ENCODE results near the gene PGS1.
A peak's percentile ranks its signal among the peaks of the same experiment; 100 is the strongest.

PGS1 gene

DNA sequence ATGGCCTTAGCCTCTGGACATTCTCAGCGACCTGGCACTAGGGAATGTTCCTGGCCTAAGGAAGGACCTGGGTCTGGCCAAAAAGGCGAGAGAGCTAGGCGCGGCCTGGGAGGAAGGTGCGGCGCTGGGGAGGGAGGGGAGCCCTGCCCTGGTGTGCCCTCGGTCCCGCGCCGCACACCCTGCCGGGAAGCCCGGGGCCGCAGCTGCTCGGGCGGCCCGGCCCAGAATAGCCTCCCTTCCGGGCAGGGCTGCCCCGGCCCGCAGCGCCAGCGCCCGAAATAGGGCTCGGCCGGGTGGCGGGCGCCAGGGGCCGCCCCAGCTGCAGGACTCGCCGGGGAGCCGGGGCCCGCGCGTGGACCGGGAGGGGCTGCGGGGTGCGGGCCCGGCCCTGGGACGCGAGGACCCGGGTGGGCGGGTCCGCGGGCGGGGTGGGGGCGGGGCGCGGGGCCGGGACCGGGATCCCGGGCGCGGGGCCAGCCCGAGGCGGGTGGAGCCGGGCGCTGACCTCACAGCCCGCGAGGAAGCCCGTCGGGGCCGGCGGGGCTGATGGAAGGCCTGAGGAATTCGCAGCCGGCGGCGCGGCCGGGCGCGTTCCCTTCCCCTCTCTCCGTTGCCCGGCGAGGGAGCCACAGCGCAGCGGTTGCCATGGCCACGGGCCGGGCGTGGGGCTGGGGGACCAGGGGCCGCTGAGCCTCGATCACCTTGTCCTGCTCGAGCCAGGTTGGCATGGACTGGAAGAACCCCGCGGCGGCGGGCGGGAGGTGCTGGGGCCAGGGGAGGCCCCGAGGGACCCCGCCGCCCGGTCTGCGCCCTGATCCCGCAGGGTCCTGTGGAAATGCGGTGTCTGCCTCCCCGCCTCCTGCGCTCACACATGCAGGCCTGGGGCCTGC is 36.6 kb upstream of the PGS1 start:
- TF ChIP-seq ZBTB7A (IDR thresholded peaks at IDR 0.05; ENCODE audit: low read depth), result peak; percentile 32; the same call in 1 of the 2 replicates
- no peak for TF ChIP-seq FOXM1 (IDR thresholded peaks at IDR 0.05; ENCODE audit: borderline replicate concordance, low read depth)
- TF ChIP-seq TAF1 (IDR thresholded peaks at IDR 0.05; ENCODE audit: low read depth), result no peak
- TF ChIP-seq, protein P1, sequence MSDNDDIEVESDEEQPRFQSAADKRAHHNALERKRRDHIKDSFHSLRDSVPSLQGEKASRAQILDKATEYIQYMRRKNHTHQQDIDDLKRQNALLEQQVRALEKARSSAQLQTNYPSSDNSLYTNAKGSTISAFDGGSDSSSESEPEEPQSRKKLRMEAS (IDR thresholded peaks at IDR 0.05), result peak; percentile 54
- peak; percentile 38; the same call in 1 of the 2 replicates for TF ChIP-seq NFIC (IDR thresholded peaks at IDR 0.05)
- TF ChIP-seq RAD21 (IDR thresholded peaks at IDR 0.05; ENCODE audit: low read depth), result no peak
- peak; percentile 57; the same call in 1 of the 2 replicates for TF ChIP-seq TEAD4 (IDR thresholded peaks at IDR 0.05)
- TF ChIP-seq EP300 (IDR thresholded peaks at IDR 0.05; ENCODE audit: borderline replicate concordance), result peak; percentile 51; the same call in 1 of the 2 replicates

DNA sequence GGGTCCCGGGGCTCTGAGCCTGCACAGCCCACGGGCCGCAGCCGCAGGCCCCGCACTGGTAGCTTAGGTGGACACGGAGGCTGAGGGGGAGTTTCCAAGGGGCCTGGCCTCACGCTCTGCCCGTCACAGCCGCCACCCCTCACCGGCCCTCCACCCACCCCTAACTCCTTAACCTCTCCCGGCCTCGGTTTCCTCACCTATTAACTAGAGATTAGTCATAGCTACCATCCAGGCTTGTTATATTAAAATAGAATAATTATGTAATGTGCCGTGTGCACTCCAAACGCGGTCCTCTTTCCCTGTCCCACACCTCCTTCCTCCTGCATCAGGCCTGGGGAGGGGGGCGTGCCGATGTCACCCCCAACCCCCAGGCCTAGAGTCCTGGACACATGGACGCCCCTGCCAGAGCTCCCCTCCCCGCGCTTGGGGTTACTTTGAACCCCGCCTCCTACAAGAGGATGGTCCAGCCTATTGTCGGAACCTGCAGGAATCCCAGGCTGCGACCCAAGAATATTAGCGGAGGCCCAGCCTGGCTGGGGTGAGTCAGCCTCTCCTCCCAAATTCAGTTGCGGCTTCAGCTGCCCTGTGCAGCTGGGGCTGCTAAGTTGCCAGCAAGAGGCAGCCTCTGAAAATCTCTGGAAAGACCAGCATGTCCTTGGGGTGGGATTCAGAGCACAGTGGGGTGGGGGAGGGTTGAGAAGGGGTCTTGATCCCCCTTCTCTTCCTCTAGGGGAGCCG is 35.8 kb upstream of the PGS1 start:
- TF ChIP-seq TCF12 (IDR thresholded peaks at IDR 0.05; ENCODE audit: low read depth), result peak; percentile 53; the same call in 1 of the 2 replicates
- peak; percentile 41; the same call in 1 of the 2 replicates for TF ChIP-seq TEAD4 (IDR thresholded peaks at IDR 0.05)
- TF ChIP-seq EGR1 (IDR thresholded peaks at IDR 0.05), result no peak
- peak; percentile 57 for TF ChIP-seq NFIC (IDR thresholded peaks at IDR 0.05)

DNA sequence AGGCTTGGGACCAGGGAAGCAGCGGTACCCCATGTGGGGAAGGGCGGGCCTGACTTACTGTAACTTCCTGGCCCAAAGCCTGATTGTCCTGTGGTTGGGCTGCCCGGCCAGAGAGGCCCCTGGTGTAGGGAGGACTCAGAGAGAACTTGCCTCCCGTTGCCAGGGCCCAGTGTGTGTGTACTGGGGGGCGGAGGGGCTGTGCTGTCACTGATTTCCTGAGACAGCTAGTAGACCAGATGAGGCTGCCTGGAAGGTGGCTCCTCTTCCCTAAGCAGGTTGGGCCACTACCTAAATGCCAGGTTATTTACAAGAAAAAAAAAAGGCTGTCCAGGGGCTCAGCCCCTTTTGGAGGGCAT is 35.3 kb upstream of the PGS1 start:
- TF ChIP-seq ZBTB7A (IDR thresholded peaks at IDR 0.05; ENCODE audit: low read depth), result no peak
- peak; percentile 3; the same call in 1 of the 2 replicates for TF ChIP-seq NFIC (IDR thresholded peaks at IDR 0.05)

DNA sequence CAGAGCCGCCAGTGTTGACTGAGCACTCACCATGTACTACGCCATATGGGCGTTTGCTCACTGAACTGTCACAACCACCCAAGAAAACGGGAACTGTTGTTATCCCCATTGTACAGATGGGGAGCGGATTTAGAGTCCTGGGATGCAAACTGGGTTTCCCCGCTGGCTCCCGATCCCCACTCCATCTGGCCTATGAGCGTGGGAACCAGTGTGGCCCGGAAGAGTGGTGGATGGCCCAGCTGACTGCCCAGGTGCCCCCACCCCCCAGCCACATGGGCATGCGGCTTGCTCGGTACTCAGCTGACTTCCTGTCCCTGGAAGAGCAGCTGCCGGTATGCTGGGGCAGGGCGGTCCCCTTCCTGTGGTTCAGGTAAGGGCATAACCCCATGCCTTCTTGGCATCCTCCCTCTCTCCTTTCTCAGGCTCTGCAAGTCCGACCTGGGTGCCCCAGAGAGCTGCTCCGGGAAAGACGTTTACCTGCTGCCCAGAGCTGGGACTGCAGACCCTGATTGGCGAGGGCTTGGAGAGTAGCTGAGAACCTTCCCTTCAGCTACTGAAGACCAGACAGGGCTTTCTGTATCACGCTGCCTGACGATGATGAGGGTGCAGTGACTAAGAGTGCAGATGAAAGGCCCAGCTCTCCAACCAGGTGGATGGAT is 34.8 kb upstream of the PGS1 start:
- no peak for TF ChIP-seq EP300 (IDR thresholded peaks at IDR 0.05; ENCODE audit: borderline replicate concordance)
- TF ChIP-seq, protein P2, sequence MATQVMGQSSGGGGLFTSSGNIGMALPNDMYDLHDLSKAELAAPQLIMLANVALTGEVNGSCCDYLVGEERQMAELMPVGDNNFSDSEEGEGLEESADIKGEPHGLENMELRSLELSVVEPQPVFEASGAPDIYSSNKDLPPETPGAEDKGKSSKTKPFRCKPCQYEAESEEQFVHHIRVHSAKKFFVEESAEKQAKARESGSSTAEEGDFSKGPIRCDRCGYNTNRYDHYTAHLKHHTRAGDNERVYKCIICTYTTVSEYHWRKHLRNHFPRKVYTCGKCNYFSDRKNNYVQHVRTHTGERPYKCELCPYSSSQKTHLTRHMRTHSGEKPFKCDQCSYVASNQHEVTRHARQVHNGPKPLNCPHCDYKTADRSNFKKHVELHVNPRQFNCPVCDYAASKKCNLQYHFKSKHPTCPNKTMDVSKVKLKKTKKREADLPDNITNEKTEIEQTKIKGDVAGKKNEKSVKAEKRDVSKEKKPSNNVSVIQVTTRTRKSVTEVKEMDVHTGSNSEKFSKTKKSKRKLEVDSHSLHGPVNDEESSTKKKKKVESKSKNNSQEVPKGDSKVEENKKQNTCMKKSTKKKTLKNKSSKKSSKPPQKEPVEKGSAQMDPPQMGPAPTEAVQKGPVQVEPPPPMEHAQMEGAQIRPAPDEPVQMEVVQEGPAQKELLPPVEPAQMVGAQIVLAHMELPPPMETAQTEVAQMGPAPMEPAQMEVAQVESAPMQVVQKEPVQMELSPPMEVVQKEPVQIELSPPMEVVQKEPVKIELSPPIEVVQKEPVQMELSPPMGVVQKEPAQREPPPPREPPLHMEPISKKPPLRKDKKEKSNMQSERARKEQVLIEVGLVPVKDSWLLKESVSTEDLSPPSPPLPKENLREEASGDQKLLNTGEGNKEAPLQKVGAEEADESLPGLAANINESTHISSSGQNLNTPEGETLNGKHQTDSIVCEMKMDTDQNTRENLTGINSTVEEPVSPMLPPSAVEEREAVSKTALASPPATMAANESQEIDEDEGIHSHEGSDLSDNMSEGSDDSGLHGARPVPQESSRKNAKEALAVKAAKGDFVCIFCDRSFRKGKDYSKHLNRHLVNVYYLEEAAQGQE (IDR thresholded peaks at IDR 0.05; ENCODE audit: low read depth), result no peak
- no peak for TF ChIP-seq ZBTB7A (IDR thresholded peaks at IDR 0.05; ENCODE audit: low read depth)
- TF ChIP-seq TCF12 (IDR thresholded peaks at IDR 0.05; ENCODE audit: low read depth), result no peak
- TF ChIP-seq YY1 (IDR thresholded peaks at IDR 0.05; ENCODE audit: low read depth), result no peak
- no peak for TF ChIP-seq TEAD4 (IDR thresholded peaks at IDR 0.05)
- TF ChIP-seq CREB1 (IDR thresholded peaks at IDR 0.05; ENCODE audit: low read depth), result no peak
- TF ChIP-seq, protein P1 (IDR thresholded peaks at IDR 0.05), result no peak
- TF ChIP-seq, protein P3, sequence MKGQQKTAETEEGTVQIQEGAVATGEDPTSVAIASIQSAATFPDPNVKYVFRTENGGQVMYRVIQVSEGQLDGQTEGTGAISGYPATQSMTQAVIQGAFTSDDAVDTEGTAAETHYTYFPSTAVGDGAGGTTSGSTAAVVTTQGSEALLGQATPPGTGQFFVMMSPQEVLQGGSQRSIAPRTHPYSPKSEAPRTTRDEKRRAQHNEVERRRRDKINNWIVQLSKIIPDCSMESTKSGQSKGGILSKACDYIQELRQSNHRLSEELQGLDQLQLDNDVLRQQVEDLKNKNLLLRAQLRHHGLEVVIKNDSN (IDR thresholded peaks at IDR 0.05), result no peak

DNA sequence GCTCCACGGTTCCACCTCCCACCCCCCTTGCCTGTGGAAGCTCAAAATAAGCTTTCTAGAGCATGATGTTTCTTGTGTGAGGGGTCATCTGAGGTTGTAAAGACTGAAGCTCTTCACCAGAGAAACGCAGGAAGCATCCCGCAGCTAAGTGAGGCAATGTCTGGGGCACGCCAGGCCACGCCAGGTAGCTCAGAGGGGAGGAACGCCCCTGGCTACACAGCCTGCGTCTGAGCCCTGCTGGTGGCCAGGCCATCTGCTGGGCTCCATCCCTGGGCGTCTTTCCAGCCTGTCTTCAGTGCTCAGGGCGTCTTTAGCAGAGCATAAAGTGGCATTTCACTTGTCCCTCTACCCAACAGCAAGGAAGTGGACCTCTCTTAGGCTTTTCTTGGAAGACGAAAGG is 33.8 kb upstream of the PGS1 start:
- no peak for TF ChIP-seq ZBTB7A (IDR thresholded peaks at IDR 0.05; ENCODE audit: low read depth)
- TF ChIP-seq, protein P1 (IDR thresholded peaks at IDR 0.05), result no peak
- TF ChIP-seq EGR1 (IDR thresholded peaks at IDR 0.05), result no peak
- TF ChIP-seq RAD21 (IDR thresholded peaks at IDR 0.05; ENCODE audit: low read depth), result no peak
- no peak for TF ChIP-seq YY1 (IDR thresholded peaks at IDR 0.05; ENCODE audit: low read depth)
- TF ChIP-seq CEBPB (IDR thresholded peaks at IDR 0.05), result no peak
- TF ChIP-seq EP300 (IDR thresholded peaks at IDR 0.05; ENCODE audit: borderline replicate concordance), result no peak
- TF ChIP-seq TCF12 (IDR thresholded peaks at IDR 0.05; ENCODE audit: low read depth), result no peak
- TF ChIP-seq CREB1 (IDR thresholded peaks at IDR 0.05; ENCODE audit: low read depth), result no peak
- TF ChIP-seq, protein P3 (IDR thresholded peaks at IDR 0.05), result no peak
- TF ChIP-seq NFIC (IDR thresholded peaks at IDR 0.05), result no peak
- TF ChIP-seq TEAD4 (IDR thresholded peaks at IDR 0.05), result no peak

DNA sequence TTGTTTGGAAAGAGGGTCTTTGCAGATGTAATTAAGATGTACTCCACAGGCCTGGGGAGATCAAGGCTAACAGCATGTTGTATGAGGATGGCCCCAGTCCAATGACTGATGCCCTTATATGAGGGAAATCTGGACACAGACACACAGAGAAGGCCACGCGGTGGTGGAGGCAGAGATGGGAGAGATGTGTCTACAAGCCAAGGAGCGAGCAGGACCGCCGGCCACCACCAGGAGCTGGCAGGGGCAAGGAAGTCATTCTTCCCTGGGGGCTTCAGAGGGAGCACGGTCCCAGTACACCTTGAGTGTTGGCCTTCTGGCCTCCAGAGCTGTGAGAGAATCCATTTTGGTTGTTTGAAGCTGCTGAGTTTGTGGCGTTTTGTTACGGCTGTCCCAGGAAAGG is 33.3 kb upstream of the PGS1 start:
- TF ChIP-seq CEBPB (IDR thresholded peaks at IDR 0.05) (no peak), NFIC (IDR thresholded peaks at IDR 0.05) (no peak), TEAD4 (IDR thresholded peaks at IDR 0.05) (no peak), TAF1 (IDR thresholded peaks at IDR 0.05; ENCODE audit: low read depth) (no peak), CREB1 (IDR thresholded peaks at IDR 0.05; ENCODE audit: low read depth) (no peak)
